Measurements from ENCODE around the gene SELENOO.

DNA sequence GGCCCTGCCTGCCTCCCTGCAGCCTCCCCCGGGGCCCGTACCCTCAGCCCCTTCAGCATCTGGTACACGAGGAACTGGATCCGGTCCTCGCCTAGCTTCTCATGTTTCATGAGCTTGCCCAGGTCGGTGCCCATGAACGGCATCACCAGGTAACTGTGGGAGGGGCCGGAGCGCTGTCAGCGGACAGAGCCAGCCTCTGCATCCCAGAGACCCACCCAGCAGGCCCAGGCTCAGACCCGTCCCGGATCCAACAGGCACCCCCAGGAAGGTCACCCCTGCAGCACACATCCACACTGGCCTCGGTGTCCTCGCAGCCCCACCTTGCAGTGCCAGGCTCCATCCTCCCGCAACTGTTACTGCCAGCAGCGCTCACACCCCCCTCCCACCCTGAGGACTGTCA lies 56.2 kb downstream of the SELENOO start:
- TF ChIP-seq CTCF (IDR thresholded peaks at IDR 0.05; ENCODE audit: low read depth, low read length) (no peak), POLR2A (IDR thresholded peaks at IDR 0.05; ENCODE audit: extremely low read depth, insufficient read length) (no peak), MYC (IDR thresholded peaks at IDR 0.05; ENCODE audit: low read depth, low read length) (no peak)
